GM18861 (cell line): Measurements from ENCODE around the gene DUSP8.
"Not testable (repeated sequence)": the region's sequence is repeated elsewhere in the genome, so short reads cannot be mapped to it uniquely, and the experiment has no call there.

Source experiments
- ATAC-seq: cut with Tn5 transposase; IDR thresholded peaks from one replicate; pipeline ENCODE4 v1.9.1; 2021; ENCODE audit not compliant: unreplicated experiment

DUSP8 gene

GRCh38 chr11:1516273-1517067, 55.6 kb downstream of the DUSP8 start:
- ATAC-seq = no peak

- no peak for ATAC-seq
These were observed 56.7 kb downstream of the DUSP8 start for GRCh38 chr11:1515082-1516060.

GRCh38 chr11:1514336-1515061, 57.6 kb downstream of the DUSP8 start:
- ATAC-seq = no peak

GRCh38 chr11:1513326-1514296, 58.5 kb downstream of the DUSP8 start:
- ATAC-seq = no peak

GRCh38 chr11:1512531-1513258, 59.4 kb downstream of the DUSP8 start:
- not testable (repeated sequence) for ATAC-seq

GRCh38 chr11:1511937-1512496, 60.1 kb downstream of the DUSP8 start:
- no peak for ATAC-seq

- no peak for ATAC-seq
These were observed 61.1 kb downstream of the DUSP8 start for GRCh38 chr11:1510928-1511327.

- not testable (repeated sequence) for ATAC-seq
These were observed 61.7 kb downstream of the DUSP8 start for GRCh38 chr11:1510351-1510750.

GRCh38 chr11:1509626-1510255, 62.3 kb downstream of the DUSP8 start:
- ATAC-seq = no peak

GRCh38 chr11:1508986-1509385, 63.1 kb downstream of the DUSP8 start:
- ATAC-seq = no peak

- no peak for ATAC-seq
These were observed 63.6 kb downstream of the DUSP8 start for GRCh38 chr11:1508491-1508891.

- ATAC-seq = no peak
These were observed 64.5 kb downstream of the DUSP8 start for GRCh38 chr11:1507381-1508140.

- ATAC-seq = no peak
These were observed 65.1 kb downstream of the DUSP8 start for GRCh38 chr11:1506981-1507380.

GRCh38 chr11:1505480-1505879, 66.6 kb downstream of the DUSP8 start:
- ATAC-seq = no peak

- ATAC-seq = no peak
These were observed 67.3 kb downstream of the DUSP8 start for GRCh38 chr11:1504581-1505290.

GRCh38 chr11:1504138-1504537, 67.9 kb downstream of the DUSP8 start:
- no peak for ATAC-seq
